ENCODE data around the gene HABP4.

GRCh38 chr9:96499257-96499656 is 49.3 kb downstream of the HABP4 start:
- TF ChIP-seq CTCF (IDR thresholded peaks at IDR 0.05 in 2 of 3, conservative IDR thresholded peaks at IDR 0.05 in 1 of 3; ENCODE audit: borderline replicate concordance in 1 of 3, insufficient read depth in 1 of 3, low read depth in 2 of 3, low read length in 2 of 3) (no peak), POLR2A (IDR thresholded peaks at IDR 0.05; ENCODE audit: borderline replicate concordance, extremely low read depth, insufficient read depth, insufficient read length) (no peak), ELF1 (IDR thresholded peaks at IDR 0.05; ENCODE audit: borderline replicate concordance, low read depth) (no peak), RAD21 (IDR thresholded peaks at IDR 0.05; ENCODE audit: low read depth) (no peak), EZH2 (IDR thresholded peaks at IDR 0.05) (no peak), ZBTB33 (IDR thresholded peaks at IDR 0.05; ENCODE audit: extremely low read depth, insufficient replicate concordance, low read length) (no peak), ZNF274 (IDR thresholded peaks at IDR 0.05; ENCODE audit: low read depth, low read length) (no peak), REST (IDR thresholded peaks at IDR 0.05; ENCODE audit: low read depth) (no peak), ZFX (IDR thresholded peaks at IDR 0.05) (no peak), SIN3A (IDR thresholded peaks at IDR 0.05; ENCODE audit: low read depth) (no peak), TCF7L2 (IDR thresholded peaks at IDR 0.05; ENCODE audit: borderline replicate concordance, extremely low read depth, insufficient read depth, insufficient read length) (no peak), MAX (IDR thresholded peaks at IDR 0.05) (no peak), POLR2AphosphoS5 (IDR thresholded peaks at IDR 0.05; ENCODE audit: low read depth, low read length) (no peak), CEBPB (IDR thresholded peaks at IDR 0.05; ENCODE audit: low read depth) (no peak)

All from HCT116 (cell line).